IPS DF 6.9 (cell line): ENCODE measurements around the gene TRAPPC2B.
A peak's percentile ranks its signal among the peaks of the same experiment; 100 is the strongest.
"Not testable (repeated sequence)": the region's sequence is repeated elsewhere in the genome, so short reads cannot be mapped to it uniquely, and the experiment has no call there.

ENCODE experiments used
- DNase-seq: peaks from one replicate; pipeline ENCODE4 v3.0.0-alpha.2; 2013; ENCODE audit warnings: low read depth, low spot score
- H3K27ac ChIP-seq: one replicate; pipeline ENCODE4 v1.5.1; 2013; ENCODE audit warnings: low read length, control low read depth
- H3K27me3 ChIP-seq: 2 replicates; pipeline ENCODE4 v1.6.1; 2013; ENCODE audit warnings: mild to moderate bottlenecking, low read length; ENCODE audit not compliant: control insufficient read depth, insufficient read depth
- H3K36me3 ChIP-seq: 2 replicates; pipeline ENCODE4 v1.6.1; 2013; ENCODE audit warnings: low read length; ENCODE audit not compliant: control insufficient read depth, insufficient read depth
- H3K4me1 ChIP-seq: 2 replicates; pipeline ENCODE4 v1.6.1; 2013; ENCODE audit warnings: low read length; ENCODE audit not compliant: control insufficient read depth, insufficient read depth
- H3K4me3 ChIP-seq: 2 replicates; pipeline ENCODE4 v1.5.1; 2013; ENCODE audit warnings: mild to moderate bottlenecking, low read length
- H3K9me3 ChIP-seq: 2 replicates; pipeline ENCODE4 v1.6.1; 2013; ENCODE audit warnings: low read length, inconsistent platforms; ENCODE audit not compliant: control insufficient read depth, insufficient read depth
- WGBS: extraction: QIAGEN DNeasy Blood & Tissue Kit; methylation state at CpG from one replicate; pipeline ENCODE4 v1.1.7; 2013; ENCODE audit warnings: mixed read lengths, missing lambda C conversion rate; ENCODE audit not compliant: insufficient read length, insufficient coverage; 5-methylcytosine and 5-hydroxymethylcytosine counted together

TRAPPC2B gene

DNA sequence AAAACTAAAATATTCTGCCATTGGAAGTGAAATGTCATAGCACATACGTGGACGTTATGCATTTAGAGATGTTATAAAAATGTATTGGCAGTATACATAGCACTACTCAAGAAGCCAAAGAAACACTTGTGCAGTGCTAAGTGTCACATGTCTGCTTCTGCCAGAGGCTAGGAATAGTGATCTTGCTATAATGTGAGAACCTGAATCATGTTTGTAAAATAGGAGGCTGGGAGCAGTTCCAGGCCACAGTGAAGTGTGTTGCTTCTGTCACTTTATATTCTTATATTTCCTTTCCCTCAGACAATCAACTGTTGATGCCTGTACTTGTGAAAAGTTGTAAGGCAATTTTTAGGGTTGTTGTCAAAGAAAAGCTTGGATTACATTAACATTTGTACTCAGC lies 3.4 kb downstream of the TRAPPC2B start:
- DNase-seq: no peak
- no CpG with 5 or more reads among the region's 2 CpGs for WGBS
- no peaks in the 10 kb centered on the region for H3K36me3 ChIP-seq
- no peaks in the 10 kb centered on the region for H3K27me3 ChIP-seq
- H3K4me1 ChIP-seq: no peaks in the 10 kb centered on the region
- H3K9me3 ChIP-seq: no peaks in the 10 kb centered on the region
- H3K4me3 ChIP-seq: no peak overlapping the region
- H3K27ac ChIP-seq: no peak overlapping the region

DNA sequence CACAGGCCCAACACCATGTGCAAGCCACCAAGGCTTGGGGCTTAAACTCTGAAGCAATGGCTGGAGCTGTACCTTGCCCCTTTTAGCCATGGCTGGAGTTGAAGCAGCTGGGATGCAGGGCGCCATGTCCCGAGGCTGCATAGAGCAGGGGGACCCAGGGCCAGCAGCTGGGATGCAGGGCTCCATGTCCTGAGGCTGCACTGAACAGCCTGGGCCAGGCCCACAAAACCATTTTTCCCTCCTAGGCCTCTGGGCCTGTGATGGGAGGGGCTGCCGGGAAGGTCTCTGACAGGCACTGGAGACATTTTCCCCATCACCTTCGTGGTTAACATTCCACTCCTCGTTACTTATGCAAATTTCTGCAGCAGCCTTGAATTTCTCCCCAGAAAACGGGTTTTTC lies 10.8 kb downstream of the TRAPPC2B start:
- Histone ChIP-seq H3K27me3 (no peaks in the 10 kb centered on the region), H3K27ac (no peak overlapping the region), H3K4me3 (no peak overlapping the region), H3K36me3 (peaks cover 7% of the 10 kb centered on the region), H3K9me3 (peaks cover 5% of the 10 kb centered on the region), H3K4me1 (no peaks in the 10 kb centered on the region)
- DNase-seq: no peak
- WGBS: no CpG with 5 or more reads among the region's 6 CpGs

DNA sequence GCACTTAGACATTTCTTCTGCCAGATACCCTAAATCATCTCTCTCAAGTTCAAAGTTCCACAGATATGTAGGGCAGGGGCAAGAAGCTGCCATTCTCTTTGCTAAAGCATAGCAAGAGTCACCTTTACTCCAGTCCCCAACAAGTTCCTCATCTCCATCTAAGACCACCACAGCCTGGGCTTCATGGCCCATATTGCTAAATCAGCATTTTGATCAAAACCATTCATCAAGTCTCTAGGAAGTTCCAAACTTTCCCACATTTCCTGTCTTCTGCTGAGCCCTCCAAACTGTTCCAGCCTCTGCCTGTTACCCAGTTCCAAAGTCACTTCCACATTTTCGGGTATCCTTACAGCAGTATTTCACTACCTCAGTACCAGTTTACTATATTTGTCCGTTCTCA lies 11.3 kb downstream of the TRAPPC2B start:
- not testable (repeated sequence) for H3K36me3 ChIP-seq, H3K27me3 ChIP-seq, H3K9me3 ChIP-seq, DNase-seq, H3K27ac ChIP-seq, H3K4me1 ChIP-seq, H3K4me3 ChIP-seq
- WGBS: no CpG with 5 or more reads among the region's 2 CpGs

DNA sequence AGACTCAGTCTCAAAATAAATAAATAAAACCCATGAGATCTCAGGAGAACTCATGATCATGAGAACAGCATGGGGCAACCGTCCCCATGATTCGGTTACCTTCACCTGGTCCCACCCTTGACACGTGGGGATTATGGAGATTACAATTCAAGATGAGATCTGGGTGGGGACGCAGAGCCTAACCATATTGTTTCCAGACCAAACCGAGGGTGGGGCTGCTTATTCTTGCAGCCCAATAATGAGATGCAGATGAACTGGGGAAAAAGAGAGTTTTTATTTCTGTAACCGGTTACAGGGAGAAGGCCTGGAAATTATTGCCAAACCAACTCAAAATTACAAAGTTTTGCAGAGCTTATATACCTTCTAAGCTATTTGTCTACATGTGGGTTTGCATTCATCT lies 12.8 kb downstream of the TRAPPC2B start:
- H3K4me1 ChIP-seq: no peaks in the 10 kb centered on the region
- H3K27me3 ChIP-seq: no peaks in the 10 kb centered on the region
- H3K36me3 ChIP-seq: peaks cover 7% of the 10 kb centered on the region
- H3K4me3 ChIP-seq: no peak overlapping the region
- no CpG with 5 or more reads among the region's 6 CpGs for WGBS
- H3K9me3 ChIP-seq: peaks cover 5% of the 10 kb centered on the region
- no peak overlapping the region for H3K27ac ChIP-seq
- no peak for DNase-seq

DNA sequence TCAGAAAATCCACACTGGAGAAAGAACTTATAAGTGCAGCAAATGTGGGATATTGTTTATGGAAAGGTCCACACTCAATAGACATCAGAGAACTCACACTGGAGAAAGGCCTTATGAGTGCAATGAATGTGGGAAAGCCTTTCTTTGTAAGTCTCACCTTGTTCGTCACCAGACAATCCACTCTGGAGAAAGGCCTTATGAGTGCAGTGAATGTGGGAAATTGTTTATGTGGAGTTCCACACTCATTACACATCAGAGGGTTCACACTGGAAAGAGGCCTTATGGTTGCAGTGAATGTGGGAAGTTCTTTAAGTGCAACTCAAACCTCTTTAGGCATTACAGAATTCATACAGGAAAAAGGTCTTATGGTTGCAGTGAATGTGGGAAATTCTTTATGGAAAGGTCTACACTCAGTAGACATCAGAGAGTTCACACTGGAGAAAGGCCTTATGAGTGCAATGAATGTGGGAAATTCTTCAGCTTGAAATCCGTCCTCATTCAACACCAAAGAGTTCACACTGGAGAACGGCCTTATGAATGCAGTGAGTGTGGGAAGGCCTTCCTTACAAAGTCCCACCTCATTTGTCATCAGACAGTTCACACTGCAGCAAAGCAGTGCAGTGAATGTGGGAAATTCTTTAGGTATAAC lies 14.3 kb downstream of the TRAPPC2B start:
- Histone ChIP-seq H3K9me3 (peaks cover 5% of the 10 kb centered on the region), H3K27ac (no peak overlapping the region), H3K36me3 (peaks cover 6% of the 10 kb centered on the region)

DNA sequence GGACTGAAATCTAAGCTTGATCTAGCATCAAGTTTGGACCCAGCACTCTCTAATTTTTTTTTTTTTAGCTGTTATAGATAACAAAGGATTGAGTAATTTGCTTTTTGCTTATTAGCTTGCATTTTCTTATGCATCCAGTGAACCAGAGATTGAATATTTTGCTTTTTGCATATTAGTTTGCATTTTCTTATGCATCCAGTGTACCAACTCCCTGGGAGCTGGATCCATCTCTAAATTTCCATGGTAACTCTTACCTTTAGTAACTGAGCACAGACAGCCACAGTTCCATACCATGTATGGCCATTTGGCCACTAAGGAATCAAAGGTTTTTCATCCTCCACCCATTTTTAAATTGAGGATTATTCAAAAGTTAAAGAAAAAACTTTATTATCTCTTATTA lies 17.6 kb downstream of the TRAPPC2B start:
- no peak overlapping the region for H3K27ac ChIP-seq
- H3K9me3 ChIP-seq: 0 out of 2 replicates have a peak, but pooled peaks cover 2% of the 10 kb centered on the region
- no peaks in the 10 kb centered on the region for H3K27me3 ChIP-seq
- no peak overlapping the region for H3K4me3 ChIP-seq
- no peaks in the 10 kb centered on the region for H3K4me1 ChIP-seq
- DNase-seq: no peak
- no peaks in the 10 kb centered on the region for H3K36me3 ChIP-seq

More for the DNA sequence above, 14.3 kb downstream of the TRAPPC2B start:
- Histone ChIP-seq H3K4me3 (no peak overlapping the region), H3K27me3 (no peaks in the 10 kb centered on the region), H3K4me1 (no peaks in the 10 kb centered on the region)
- no CpG with 5 or more reads among the region's 3 CpGs for WGBS
- no peak for DNase-seq

DNA sequence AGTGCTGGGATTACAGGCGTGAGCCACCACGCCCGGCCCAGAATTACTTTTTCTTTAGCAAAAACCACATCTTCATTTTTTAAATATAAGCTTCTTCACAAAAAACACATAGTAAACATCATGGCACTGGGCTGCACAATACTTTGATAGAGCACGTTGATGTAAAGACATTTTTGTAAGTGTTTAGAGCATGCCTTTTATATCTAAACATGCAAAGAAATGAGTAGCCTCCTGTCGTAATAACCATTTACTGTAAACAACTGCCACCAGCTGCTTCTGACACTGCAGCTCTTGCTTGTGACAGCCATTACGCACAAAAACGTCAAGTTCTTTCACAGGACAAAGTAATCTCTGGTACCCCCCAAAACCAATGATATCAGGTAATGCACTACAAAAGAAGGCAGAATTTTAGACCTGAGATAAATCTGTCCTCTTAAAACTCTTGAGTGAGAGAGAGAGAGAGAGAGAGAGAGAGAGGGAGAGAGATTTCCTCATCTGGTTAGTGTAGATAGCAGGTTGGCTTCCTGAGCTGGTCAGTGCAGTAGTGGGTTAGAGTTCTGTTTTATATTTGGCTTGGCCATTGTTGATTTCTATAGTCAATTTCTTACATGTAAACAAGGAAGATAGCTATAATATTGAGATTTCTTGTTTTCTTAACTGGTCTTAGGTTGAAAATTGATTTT lies 19.6 kb downstream of the TRAPPC2B start:
- Histone ChIP-seq H3K27ac (no peak overlapping the region), H3K9me3 (no peaks in the 10 kb centered on the region), H3K4me3 (no peak overlapping the region), H3K27me3 (no peaks in the 10 kb centered on the region), H3K4me1 (no peaks in the 10 kb centered on the region), H3K36me3 (no peaks in the 10 kb centered on the region)
- DNase-seq: no peak
- no CpG with 5 or more reads among the region's 7 CpGs for WGBS

DNA sequence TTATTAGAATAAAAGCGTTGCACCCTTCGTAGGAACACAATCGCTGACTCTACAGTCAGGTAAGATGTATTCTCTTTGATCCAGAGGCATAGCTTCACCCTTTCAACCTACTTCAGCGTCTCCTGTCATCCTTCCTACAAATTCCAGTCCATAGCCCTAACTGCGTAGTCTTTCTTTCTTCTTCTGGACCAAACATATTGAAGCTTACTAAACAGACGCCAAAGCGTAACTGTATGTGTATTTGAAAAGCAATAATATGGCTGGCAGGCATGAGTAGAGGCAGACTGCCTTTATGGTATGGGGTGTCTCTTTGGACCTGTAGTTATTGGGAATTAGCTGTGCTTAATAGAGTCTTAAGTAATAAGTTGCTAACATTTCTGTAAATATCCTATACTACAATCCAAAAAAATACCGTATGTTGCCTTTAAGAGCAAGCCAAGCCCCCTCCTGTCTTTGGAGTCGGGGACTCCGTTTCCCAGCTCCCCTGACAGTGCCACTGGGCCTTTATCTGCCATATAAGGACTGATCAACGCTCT lies 25.9 kb downstream of the TRAPPC2B start:
- no peak for DNase-seq
- no peaks in the 10 kb centered on the region for H3K27me3 ChIP-seq
- H3K4me3 ChIP-seq: peak overlapping the region; percentile 5; the same call in 1 of the 2 replicates
- no peak overlapping the region for H3K27ac ChIP-seq
- WGBS: no CpG with 5 or more reads among the region's 11 CpGs
- H3K4me1 ChIP-seq: no peaks in the 10 kb centered on the region; the same call in 1 of the 2 replicates
- H3K36me3 ChIP-seq: no peaks in the 10 kb centered on the region
- H3K9me3 ChIP-seq: no peaks in the 10 kb centered on the region

DNA sequence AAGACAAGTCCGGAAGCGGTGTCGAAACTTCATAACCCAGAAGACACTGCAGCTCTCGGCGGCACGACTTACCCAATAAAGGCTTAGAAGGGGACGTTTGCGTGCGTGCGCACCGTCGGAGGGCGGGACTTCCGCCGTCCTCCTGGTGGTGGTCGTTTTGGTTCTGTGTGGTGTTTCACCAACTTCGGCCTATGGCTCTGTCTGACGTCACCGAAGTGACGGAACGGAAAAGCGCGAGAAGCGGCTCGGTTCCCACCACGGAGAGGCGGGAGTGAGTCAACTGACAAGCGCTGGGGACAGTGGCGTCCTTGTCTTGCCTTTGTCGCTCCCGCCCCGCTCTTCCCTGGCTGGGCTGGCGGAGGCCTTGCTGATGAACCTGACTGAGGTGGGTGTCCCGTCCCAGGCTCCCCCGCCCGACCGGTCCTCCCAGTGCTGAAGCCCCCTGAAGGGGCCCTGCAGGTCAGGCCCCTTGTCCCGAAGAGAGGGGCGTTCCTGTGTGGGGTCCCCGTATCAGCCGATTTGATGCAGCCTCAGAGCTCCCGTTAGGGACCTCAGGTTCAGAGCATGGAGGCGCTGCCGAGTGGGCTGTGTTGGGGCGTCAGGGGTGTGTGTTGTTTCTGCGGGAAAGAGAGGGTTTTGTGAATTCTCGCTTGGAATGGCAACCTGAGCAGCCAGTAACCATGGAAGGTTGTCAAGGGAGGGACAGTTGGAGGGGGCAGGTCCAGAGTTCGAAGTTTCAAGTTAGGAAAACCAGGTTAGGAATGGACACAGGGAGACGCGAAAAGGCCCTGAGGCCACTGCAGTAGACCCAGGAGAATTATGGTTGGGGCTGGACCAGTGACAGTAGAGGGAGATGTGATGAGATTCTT lies 26.6 kb downstream of the TRAPPC2B start, which contains the start of gene ZNF548:
TSS of gene ZNF548 (plus strand) at position 125 of the 869 bp plus-strand sequence. CDS start at position 371, 246 bp downstream.
- no CpG with 5 or more reads among the region's 50 CpGs for WGBS
- Histone ChIP-seq H3K4me1 (no peaks in the 10 kb centered on the region; the same call in 1 of the 2 replicates), H3K27me3 (no peaks in the 10 kb centered on the region), H3K9me3 (no peaks in the 10 kb centered on the region), H3K4me3 (peak within 1 kb of the TSS; percentile 84), H3K27ac (no peak within 1 kb of the TSS), H3K36me3 (no peaks in the 10 kb centered on the region)
- DNase-seq: peak; percentile 100

DNA sequence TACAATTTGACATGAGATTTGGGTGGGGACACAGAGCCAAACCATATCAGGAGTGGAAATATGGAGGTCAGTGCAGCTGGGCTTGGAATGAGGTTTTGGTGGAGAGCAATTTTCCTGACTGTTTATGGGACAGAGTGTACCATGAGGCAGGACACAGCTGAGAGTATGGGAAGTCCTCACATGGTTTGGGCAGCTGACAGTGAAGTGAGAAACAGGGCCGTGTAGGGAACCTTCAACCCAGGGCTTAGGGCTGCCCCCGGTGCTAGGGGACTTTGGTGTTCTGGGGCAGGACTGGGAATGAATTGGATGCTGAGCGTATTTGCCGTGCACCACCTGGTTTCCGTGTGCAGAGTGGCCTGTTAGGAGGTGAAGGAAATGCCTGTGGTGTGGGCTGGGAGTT lies 32.4 kb downstream of the TRAPPC2B start:
- H3K4me1 ChIP-seq: no peaks in the 10 kb centered on the region
- no peak overlapping the region for H3K4me3 ChIP-seq
- no peak for DNase-seq
- H3K27me3 ChIP-seq: no peaks in the 10 kb centered on the region
- H3K27ac ChIP-seq: no peak overlapping the region
- no peaks in the 10 kb centered on the region for H3K9me3 ChIP-seq
- no CpG with 5 or more reads among the region's 5 CpGs for WGBS
- peaks cover 6% of the 10 kb centered on the region; the same call in 1 of the 2 replicates for H3K36me3 ChIP-seq
